Skeletal muscle satellite cell (primary cell): Measurements from ENCODE around the gene CYP8B1. TPM values are rescaled to one million over a fixed set of nuclear protein-coding genes. Genes with fewer than 3 reads are reported as not detected.

Experiments
- H3K27me3 ChIP-seq: 2 replicates; pipeline ENCODE4 v1.7.0; 2013; ENCODE audit warnings: low read length; ENCODE audit not compliant: control insufficient read depth, insufficient read depth
- H3K36me3 ChIP-seq: 2 replicates; pipeline ENCODE4 v1.7.0; 2013; ENCODE audit warnings: mild to moderate bottlenecking, control low read depth, low read length; ENCODE audit not compliant: insufficient read depth
- H3K4me1 ChIP-seq: 2 replicates; pipeline ENCODE4 v1.7.0; 2013; ENCODE audit warnings: low read length; ENCODE audit not compliant: control insufficient read depth, insufficient read depth
- H3K4me2 ChIP-seq: 2 replicates; pipeline ENCODE4 v1.7.0; 2013; ENCODE audit warnings: mild to moderate bottlenecking, low read length
- H3K4me3 ChIP-seq: 2 replicates; pipeline ENCODE4 v1.7.0; 2013; ENCODE audit warnings: low read length
- H3K9ac ChIP-seq: 2 replicates; pipeline ENCODE4 v1.7.0; 2013; ENCODE audit warnings: mild to moderate bottlenecking, low read depth, low read length, moderate library complexity
- H3K9me3 ChIP-seq: replicated peaks from 2 replicates; pipeline ENCODE4 v1.7.0; 2013; ENCODE audit warnings: mild to moderate bottlenecking, control low read depth, low read length
- total RNA-seq: library from RNA; depleted of rRNA; stranded (reverse); fragments of >200 nt; gene quantifications from 2 replicates; pipeline ENCODE4 v1.2.3, GENCODE V29; 2012; rRNA removed

CYP8B1 gene
- total RNA-seq, result not detected in 2 replicates

DNA sequence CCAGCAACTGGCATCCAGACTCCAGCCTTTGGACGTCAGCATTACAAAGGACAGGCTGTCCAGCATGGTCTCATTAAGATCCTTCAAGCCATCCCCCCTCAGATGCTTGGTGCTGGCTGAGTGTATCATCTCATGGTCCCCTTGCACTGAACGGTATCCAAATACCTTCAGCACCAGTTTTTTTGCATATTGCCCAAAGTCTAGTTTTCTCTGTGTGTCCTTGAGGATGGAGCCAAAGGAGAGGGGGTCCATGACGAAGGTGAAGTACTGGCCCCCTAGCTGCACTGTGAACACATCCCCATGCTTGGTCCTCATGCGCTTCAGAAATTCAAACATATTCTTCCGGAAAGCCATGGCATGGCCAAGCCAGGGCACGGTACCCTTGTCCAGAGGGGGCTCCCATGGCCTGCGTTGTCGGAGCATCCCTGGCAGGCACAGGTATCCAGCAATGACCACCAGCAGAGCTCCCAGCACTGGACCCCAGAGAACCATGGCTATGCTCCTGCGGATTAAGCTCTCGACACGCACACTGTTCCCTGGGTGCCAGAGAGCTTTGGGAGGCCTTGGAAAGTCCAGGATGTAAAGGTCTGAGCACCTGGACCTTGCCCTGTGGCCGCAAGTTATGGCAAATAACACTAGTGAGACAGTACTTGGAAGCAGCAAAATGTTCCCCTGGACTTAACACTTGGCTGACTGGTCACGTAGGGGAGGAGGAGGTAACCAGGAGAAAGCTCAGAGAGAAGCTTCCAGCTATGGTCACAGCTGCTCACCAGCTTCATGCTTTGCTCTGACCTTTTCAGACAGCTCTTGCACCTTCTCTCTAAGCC is at the start of gene CYP8B1:
Gene CYP8B1 (minus strand): TSS at position 555 of the 827 bp plus-strand sequence. CDS start 63 bp downstream, at position 492.
- H3K36me3 ChIP-seq, result no peaks in the 10 kb centered on the region
- H3K9me3 ChIP-seq, result no peaks in the 10 kb centered on the region
- H3K27me3 ChIP-seq, result peaks cover 67% of the 10 kb centered on the region
- H3K4me2 ChIP-seq, result no peak within 1 kb of the TSS
- no peak within 1 kb of the TSS for H3K9ac ChIP-seq
- H3K4me3 ChIP-seq, result no peak within 1 kb of the TSS
- no peaks in the 10 kb centered on the region for H3K4me1 ChIP-seq

GRCh38 chr3:42923606-42924005 is 47.9 kb upstream of the CYP8B1 start:
- Histone ChIP-seq H3K4me1 (no peaks in the 10 kb centered on the region), H3K4me2 (no peak overlapping the region), H3K9ac (no peak overlapping the region), H3K9me3 (no peaks in the 10 kb centered on the region), H3K4me3 (no peak overlapping the region), H3K36me3 (no peaks in the 10 kb centered on the region), H3K27me3 (peaks cover 11% of the 10 kb centered on the region)

DNA sequence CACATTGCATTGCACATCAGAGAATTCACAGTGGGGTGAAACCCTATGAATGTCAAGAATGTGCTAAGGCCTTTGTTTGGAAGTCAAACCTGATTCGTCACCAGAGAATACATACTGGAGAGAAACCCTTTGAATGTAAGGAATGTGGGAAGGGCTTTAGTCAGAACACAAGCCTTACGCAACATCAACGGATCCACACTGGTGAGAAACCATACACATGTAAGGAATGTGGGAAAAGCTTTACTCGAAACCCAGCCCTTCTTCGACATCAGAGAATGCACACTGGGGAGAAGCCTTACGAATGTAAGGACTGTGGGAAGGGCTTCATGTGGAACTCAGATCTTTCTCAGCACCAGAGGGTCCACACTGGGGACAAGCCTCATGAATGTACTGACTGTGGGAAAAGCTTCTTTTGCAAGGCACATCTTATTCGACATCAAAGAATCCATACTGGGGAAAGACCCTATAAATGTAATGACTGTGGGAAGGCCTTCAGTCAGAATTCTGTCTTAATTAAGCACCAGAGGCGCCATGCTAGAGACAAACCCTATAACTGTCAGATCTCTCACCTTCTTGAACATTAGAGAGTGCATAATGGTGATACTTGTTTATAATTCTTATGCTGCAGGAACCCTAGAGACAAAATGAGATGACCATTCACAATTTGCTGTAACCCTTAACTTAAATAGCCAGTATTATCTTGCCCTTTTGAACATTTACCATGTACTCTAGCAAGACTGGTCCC is 39.3 kb upstream of the CYP8B1 start:
- Histone ChIP-seq H3K27me3 (no peaks in the 10 kb centered on the region), H3K9me3 (peaks cover 11% of the 10 kb centered on the region), H3K4me1 (no peaks in the 10 kb centered on the region), H3K36me3 (no peaks in the 10 kb centered on the region), H3K9ac (no peak overlapping the region), H3K4me2 (no peak overlapping the region), H3K4me3 (no peak overlapping the region)

DNA sequence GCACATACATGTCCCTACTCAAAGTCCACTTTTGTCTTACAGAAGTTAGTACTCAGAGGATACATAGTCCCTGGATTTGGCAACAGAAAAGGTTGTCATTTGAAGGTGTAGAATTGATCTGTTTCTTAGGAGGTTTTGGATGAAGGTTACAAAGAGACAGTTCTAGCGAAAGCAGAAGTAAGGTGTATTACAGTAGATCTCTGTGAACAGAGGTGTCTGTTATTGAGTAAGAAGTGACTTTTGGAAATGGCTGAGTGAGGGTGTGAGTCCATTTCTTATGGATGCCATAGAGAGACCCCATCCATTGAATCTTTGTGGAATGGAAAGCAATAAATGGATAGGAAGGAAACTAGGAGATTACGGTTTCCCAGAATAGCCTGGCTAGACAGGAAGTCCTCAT is 35.9 kb upstream of the CYP8B1 start:
- no peak overlapping the region for H3K9ac ChIP-seq
- no peak overlapping the region for H3K4me3 ChIP-seq
- no peak overlapping the region for H3K4me2 ChIP-seq
- peaks cover 11% of the 10 kb centered on the region for H3K9me3 ChIP-seq
- no peaks in the 10 kb centered on the region for H3K36me3 ChIP-seq
- peaks cover 10% of the 10 kb centered on the region for H3K27me3 ChIP-seq
- H3K4me1 ChIP-seq, result peaks cover 3% of the 10 kb centered on the region

- no peaks in the 10 kb centered on the region for H3K36me3 ChIP-seq
- H3K9ac ChIP-seq, result no peak overlapping the region
- no peak overlapping the region for H3K4me2 ChIP-seq
- H3K4me1 ChIP-seq, result peaks cover 6% of the 10 kb centered on the region
- H3K4me3 ChIP-seq, result no peak overlapping the region
- no peaks in the 10 kb centered on the region for H3K9me3 ChIP-seq
- H3K27me3 ChIP-seq, result peaks cover 33% of the 10 kb centered on the region
These were observed 33.0 kb upstream of the CYP8B1 start for GRCh38 chr3:42908675-42909074.

DNA sequence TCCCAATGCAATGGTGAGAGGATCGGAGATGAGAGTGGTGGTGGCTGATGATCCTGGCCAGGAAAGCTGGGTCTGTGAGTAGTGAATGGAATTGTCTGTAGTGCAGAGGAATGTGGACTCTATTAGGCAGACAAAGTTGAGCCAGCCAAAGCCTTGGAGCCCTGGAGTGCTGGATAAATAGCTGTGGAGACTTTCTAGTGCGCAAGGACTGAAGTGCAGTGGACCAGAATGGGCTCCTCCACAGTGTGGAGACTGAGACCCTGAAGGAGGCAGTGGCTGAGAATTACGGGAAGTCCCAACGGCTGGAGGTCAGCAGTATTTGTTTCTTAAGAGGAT is 31.1 kb upstream of the CYP8B1 start:
- Histone ChIP-seq H3K4me2 (peak overlapping the region; percentile 84), H3K36me3 (no peaks in the 10 kb centered on the region), H3K4me1 (peaks cover 6% of the 10 kb centered on the region), H3K9ac (peak overlapping the region; percentile 75), H3K9me3 (no peaks in the 10 kb centered on the region), H3K4me3 (peak overlapping the region; percentile 70), H3K27me3 (peaks cover 37% of the 10 kb centered on the region)

DNA sequence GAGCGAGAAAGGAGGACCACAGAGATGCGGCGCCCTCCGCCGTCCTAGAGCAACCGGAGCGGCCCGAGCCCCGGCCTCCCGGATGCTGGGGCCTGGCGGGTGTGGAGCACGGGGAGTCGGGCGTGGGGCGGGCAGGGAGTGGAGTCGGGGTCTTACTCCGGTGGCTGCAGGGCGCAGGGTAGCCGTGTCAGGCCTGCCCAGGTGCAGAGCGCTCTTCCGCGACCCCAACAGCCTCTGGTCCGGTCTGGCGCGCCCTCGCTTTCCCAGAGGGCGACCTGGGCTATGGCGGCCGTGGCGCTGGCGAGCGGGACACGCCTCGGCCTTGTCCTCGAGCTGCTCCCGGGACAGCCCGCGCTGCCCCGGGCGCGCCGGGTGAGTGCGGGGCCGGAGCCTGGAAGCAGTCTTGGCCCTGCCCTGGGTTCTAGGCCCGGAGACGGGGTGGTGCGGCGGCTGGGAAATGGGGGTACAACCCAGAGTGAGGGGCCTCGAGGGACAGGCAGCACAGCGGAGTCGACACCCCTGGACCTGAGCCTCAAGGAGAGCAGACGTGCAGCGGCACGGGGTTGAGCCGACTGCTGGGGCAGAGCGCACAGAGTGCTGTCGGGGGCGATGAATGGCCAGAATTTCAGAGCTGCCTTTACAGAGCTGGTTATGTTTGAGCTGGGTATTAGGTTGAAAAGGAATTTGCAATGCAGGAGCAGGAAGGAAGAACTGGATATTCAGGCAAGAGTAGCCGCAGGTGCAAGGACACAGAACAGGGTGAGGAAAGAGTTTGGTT is 30.6 kb upstream of the CYP8B1 start, which contains the start of gene ZNF662:
Gene ZNF662 (plus strand): TSS at position 73 of the 778 bp plus-strand sequence. CDS start 1,973 bp downstream, outside the sequence.
- Histone ChIP-seq H3K9ac (peak within 1 kb of the TSS; percentile 75), H3K36me3 (no peaks in the 10 kb centered on the region), H3K27me3 (peaks cover 40% of the 10 kb centered on the region), H3K9me3 (no peaks in the 10 kb centered on the region), H3K4me2 (peak within 1 kb of the TSS; percentile 84), H3K4me1 (peaks cover 6% of the 10 kb centered on the region), H3K4me3 (peak within 1 kb of the TSS; percentile 70)

- Histone ChIP-seq H3K9ac (peak overlapping the region; percentile 75), H3K4me3 (peak overlapping the region; percentile 70), H3K27me3 (peaks cover 40% of the 10 kb centered on the region), H3K9me3 (no peaks in the 10 kb centered on the region), H3K4me1 (peaks cover 6% of the 10 kb centered on the region), H3K4me2 (peak overlapping the region; percentile 84), H3K36me3 (no peaks in the 10 kb centered on the region)
These were observed 30.0 kb upstream of the CYP8B1 start for GRCh38 chr3:42905740-42906069.

DNA sequence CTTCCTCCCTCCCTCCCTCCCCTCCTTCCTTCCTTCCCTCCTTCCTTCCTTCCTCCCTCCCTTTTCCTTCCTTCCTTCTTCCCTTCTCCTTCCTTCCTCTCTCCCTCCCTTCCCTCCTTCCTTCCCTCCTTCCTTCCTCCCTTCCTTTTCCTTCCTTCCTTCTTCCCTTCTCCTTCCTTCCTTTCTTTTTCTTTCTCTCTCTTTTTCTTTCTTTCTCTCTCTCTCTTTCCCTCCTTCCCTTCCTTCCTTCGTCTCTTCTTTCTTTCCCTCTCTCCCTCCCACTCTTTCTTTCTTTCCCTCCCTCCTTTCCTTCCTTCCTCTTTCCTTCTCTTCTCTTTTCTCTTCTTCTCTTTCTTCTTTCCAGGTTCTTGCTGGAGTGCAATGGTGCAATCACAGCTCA is 28.4 kb upstream of the CYP8B1 start:
- H3K27me3 ChIP-seq, result peaks cover 40% of the 10 kb centered on the region
- H3K9ac ChIP-seq, result no peak overlapping the region
- no peak overlapping the region for H3K4me2 ChIP-seq
- no peaks in the 10 kb centered on the region for H3K9me3 ChIP-seq
- no peak overlapping the region for H3K4me3 ChIP-seq
- no peaks in the 10 kb centered on the region for H3K36me3 ChIP-seq
- H3K4me1 ChIP-seq, result peaks cover 6% of the 10 kb centered on the region

GRCh38 chr3:42902257-42902656 is 26.6 kb upstream of the CYP8B1 start:
- Histone ChIP-seq H3K27me3 (peaks cover 46% of the 10 kb centered on the region), H3K4me2 (no peak overlapping the region), H3K9me3 (no peaks in the 10 kb centered on the region), H3K4me1 (peaks cover 6% of the 10 kb centered on the region), H3K36me3 (no peaks in the 10 kb centered on the region), H3K9ac (no peak overlapping the region), H3K4me3 (no peak overlapping the region)

DNA sequence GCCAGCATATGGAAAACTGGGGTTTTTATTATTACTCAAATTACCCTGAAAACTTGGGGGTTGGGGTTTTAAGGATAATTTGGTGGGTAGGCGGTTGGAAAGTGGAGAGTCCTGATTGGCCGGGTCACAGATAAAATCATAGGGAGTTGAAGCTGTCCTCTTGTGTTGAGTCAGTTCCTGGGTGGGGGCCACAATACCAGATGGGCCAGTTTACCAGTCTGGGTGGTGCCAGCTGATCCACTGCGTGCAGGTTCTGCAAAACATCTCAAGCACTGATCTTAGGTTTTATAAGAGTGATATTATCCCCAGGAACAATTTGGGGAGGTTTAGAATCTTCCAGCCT is 25.4 kb upstream of the CYP8B1 start:
- H3K4me1 ChIP-seq, result no peaks in the 10 kb centered on the region
- H3K27me3 ChIP-seq, result peaks cover 34% of the 10 kb centered on the region
- H3K36me3 ChIP-seq, result no peaks in the 10 kb centered on the region
- no peak overlapping the region for H3K4me2 ChIP-seq
- no peak overlapping the region for H3K4me3 ChIP-seq
- no peak overlapping the region for H3K9ac ChIP-seq
- H3K9me3 ChIP-seq, result no peaks in the 10 kb centered on the region
